PFSK-1 (cell line): ENCODE measurements around the gene INTS12.

Experiments
- POLR2AphosphoS5 ChIP-seq: IDR thresholded peaks from 2 replicates; pipeline ENCODE4 v1.6.1; 2012; ENCODE audit warnings: low read depth, mild to moderate bottlenecking, control low read depth, low read length, moderate library complexity
- TF ChIP-seq, protein P1 (sequence below), 2 experiments: IDR thresholded peaks; 2 replicates each; pipeline versions ENCODE4 v1.6.1 to v1.8.0; 2011 to 2012; ENCODE audit warnings: low read depth in 2 of 2, low read length in 2 of 2, control low read depth in 1 of 2, inconsistent platforms in 1 of 2, mild to moderate bottlenecking in 1 of 2, moderate library complexity in 1 of 2; ENCODE audit not compliant: insufficient read depth in 1 of 2

DNA sequence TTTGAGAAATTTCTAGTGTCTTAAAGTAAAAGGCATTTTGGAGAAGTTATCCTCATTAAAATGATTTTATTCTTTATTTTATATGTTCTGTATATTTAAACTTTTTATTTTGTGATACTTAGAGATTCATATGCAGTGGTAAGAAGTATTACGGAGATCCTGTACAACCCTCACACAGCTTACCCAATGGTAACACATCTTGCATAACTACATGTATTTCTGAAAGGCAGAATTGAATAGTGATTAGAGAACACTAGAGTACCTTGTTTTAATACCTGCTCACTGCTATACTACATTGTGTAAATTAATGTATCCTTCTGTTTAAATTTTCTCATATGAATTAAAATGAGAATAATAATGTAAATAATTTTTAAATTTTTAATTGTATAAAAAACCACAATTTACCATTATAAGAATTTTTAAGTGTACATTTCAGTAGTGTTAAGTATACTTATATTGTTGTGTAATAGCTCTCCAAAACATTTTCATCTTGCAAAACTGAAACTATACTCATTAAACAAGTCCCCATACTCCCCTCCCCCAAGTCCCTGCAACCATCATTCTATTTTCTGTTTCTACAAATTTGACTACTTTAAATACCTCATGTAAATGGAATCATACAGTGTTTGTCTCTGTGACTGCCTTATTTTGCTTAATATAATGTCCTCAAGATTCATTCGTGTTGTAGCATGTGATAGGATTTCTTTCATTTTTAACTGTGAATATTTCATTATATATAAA, 45.4 kb downstream of the INTS12 start:
- TF ChIP-seq, protein P1, sequence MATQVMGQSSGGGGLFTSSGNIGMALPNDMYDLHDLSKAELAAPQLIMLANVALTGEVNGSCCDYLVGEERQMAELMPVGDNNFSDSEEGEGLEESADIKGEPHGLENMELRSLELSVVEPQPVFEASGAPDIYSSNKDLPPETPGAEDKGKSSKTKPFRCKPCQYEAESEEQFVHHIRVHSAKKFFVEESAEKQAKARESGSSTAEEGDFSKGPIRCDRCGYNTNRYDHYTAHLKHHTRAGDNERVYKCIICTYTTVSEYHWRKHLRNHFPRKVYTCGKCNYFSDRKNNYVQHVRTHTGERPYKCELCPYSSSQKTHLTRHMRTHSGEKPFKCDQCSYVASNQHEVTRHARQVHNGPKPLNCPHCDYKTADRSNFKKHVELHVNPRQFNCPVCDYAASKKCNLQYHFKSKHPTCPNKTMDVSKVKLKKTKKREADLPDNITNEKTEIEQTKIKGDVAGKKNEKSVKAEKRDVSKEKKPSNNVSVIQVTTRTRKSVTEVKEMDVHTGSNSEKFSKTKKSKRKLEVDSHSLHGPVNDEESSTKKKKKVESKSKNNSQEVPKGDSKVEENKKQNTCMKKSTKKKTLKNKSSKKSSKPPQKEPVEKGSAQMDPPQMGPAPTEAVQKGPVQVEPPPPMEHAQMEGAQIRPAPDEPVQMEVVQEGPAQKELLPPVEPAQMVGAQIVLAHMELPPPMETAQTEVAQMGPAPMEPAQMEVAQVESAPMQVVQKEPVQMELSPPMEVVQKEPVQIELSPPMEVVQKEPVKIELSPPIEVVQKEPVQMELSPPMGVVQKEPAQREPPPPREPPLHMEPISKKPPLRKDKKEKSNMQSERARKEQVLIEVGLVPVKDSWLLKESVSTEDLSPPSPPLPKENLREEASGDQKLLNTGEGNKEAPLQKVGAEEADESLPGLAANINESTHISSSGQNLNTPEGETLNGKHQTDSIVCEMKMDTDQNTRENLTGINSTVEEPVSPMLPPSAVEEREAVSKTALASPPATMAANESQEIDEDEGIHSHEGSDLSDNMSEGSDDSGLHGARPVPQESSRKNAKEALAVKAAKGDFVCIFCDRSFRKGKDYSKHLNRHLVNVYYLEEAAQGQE (IDR thresholded peaks at IDR 0.05; ENCODE audit: insufficient read depth in 1 of 2, low read depth in 2 of 2, low read length in 2 of 2), result no peak
- no peak for TF ChIP-seq POLR2AphosphoS5
